H1 (cell line): Measurements from ENCODE around the gene CIZ1. TPM values are rescaled to one million over a fixed set of nuclear protein-coding genes. Genes with fewer than 3 reads are reported as not detected.

Experiments
- ATF2 ChIP-seq: IDR thresholded peaks from 2 replicates; pipeline ENCODE4 v1.6.1; 2012; ENCODE audit warnings: low read length, inconsistent platforms
- CBX5 ChIP-seq: fragments of 300-800, 300-1000 bp; sonication (generic); IDR thresholded peaks from 2 replicates; pipeline ENCODE4 v1.7.1; 2016; ENCODE audit warnings: antibody characterized with exemption, low read length, low read depth
- CBX8 ChIP-seq: fragments of 300-800, 300-1000 bp; sonication (generic); IDR thresholded peaks from 2 replicates; pipeline ENCODE4 v1.7.1; 2016; ENCODE audit warnings: low read depth, low read length, borderline replicate concordance
- EZH2 ChIP-seq: fragments of 200-600 bp; sonication (generic); IDR thresholded peaks from 2 replicates; pipeline ENCODE4 v1.7.1; 2012; ENCODE audit warnings: low read depth, mild to moderate bottlenecking, moderate library complexity, low read length, inconsistent platforms; ENCODE audit not compliant: severe bottlenecking
- FOSL1 ChIP-seq: IDR thresholded peaks from 2 replicates; pipeline ENCODE4 v1.6.1; 2011; ENCODE audit warnings: mild to moderate bottlenecking, low read depth, low read length, moderate library complexity; ENCODE audit not compliant: insufficient read depth
- GTF2F1 ChIP-seq: IDR thresholded peaks from 2 replicates; pipeline ENCODE4 v1.6.1; 2012; ENCODE audit warnings: low read depth, low read length, improper control_type of control experiment, borderline replicate concordance
- JUND ChIP-seq: IDR thresholded peaks from 2 replicates; pipeline ENCODE4 v1.6.1; 2011; ENCODE audit warnings: mild to moderate bottlenecking, improper control_type of control experiment, low read length
- POLR2A ChIP-seq, 2 experiments: IDR thresholded peaks; 1 replicate in 1 of 2; 2 replicates in 1 of 2; pipeline ENCODE4 v1.6.1; 2011; ENCODE audit warnings: low read depth in 2 of 2, low read length in 2 of 2, mild to moderate bottlenecking in 2 of 2; ENCODE audit errors: control extremely low read depth in 1 of 2
- RAD21 ChIP-seq, 2 experiments: IDR thresholded peaks in 1 of 2; conservative IDR thresholded peaks in 1 of 2; 2 replicates each; pipeline ENCODE4 v1.6.1; 2011; ENCODE audit warnings: low read depth in 2 of 2, low read length in 2 of 2, improper control_type of control experiment in 1 of 2, inconsistent platforms in 1 of 2, mild to moderate bottlenecking in 1 of 2, moderate library complexity in 1 of 2
- TBP ChIP-seq: IDR thresholded peaks from 2 replicates; pipeline ENCODE4 v1.6.1; 2011; ENCODE audit warnings: low read depth, low read length, improper control_type of control experiment
- polyA plus RNA-seq, 7 experiments: library from polyadenylated mRNA; depleted of rRNA in 3 of 7; stranded (reverse) in 5 of 7; unstranded in 2 of 7; fragments of >200 nt in 5 of 7; fragments of 200-250 nt in 2 of 7; gene quantifications; 1 replicate in 5 of 7; 2 replicates in 1 of 7; 4 replicates in 1 of 7; pipeline versions ENCODE4 v1.2.1 to v1.2.3, GENCODE V29; 2011 to 2013; ENCODE audit warnings: missing spikeins in 2 of 7, mixed read lengths in 2 of 7
- total RNA-seq: library from RNA; stranded (reverse); fragmentation: NEBNext Ultra II Directional; extraction: Animal tissue kit (Norgen Biotek cat#: 25700); gene quantifications from 2 replicates; pipeline ENCODE4 v1.2.1, GENCODE V29; 2021

The CIZ1 gene
- total and polyA plus RNA-seq, 2 of the 8 experiments (the other 6 are each of a cell fraction or from before 2014, with no cell fraction given) = 66.0 to 107 TPM

- no peak for TF ChIP-seq CBX5
- TF ChIP-seq RAD21 (IDR thresholded peaks at IDR 0.05 in 1 of 2, conservative IDR thresholded peaks at IDR 0.05 in 1 of 2; ENCODE audit: low read depth in 2 of 2, low read length in 2 of 2) = no peak
- no peak for TF ChIP-seq CBX8
- no peak for TF ChIP-seq GTF2F1
- no peak for TF ChIP-seq TBP
- no peak for TF ChIP-seq FOSL1
- TF ChIP-seq EZH2 = no peak
- no peak for TF ChIP-seq JUND
- no peak for TF ChIP-seq ATF2
- no peak; a peak in 1 of 3 replicates for TF ChIP-seq POLR2A (IDR thresholded peaks at IDR 0.05; ENCODE audit: control extremely low read depth in 1 of 2, low read depth in 2 of 2, low read length in 2 of 2)
Measured at GRCh38 chr9:128203707-128204551, 12.6 kb upstream of the CIZ1 start (continued).
